ENCODE results near the gene TMEM141. TPM values are rescaled to one million over a fixed set of nuclear protein-coding genes. Genes with fewer than 3 reads are reported as not detected.
"Not testable (repeated sequence)": the region's sequence is repeated elsewhere in the genome, so short reads cannot be mapped to it uniquely, and the experiment has no call there.

The TMEM141 gene
- total RNA-seq, 1 donor = 39.7 TPM

- H3K4me3 ChIP-seq (ENCODE audit: low read depth, low read length) = no peak overlapping the region
- no peak for DNase-seq (ENCODE audit: low read depth)
- peak; percentile 41 for TF ChIP-seq CTCF (IDR thresholded peaks at IDR 0.05; ENCODE audit: insufficient read depth, low read depth, low read length)
Observed at GRCh38 chr9:136784249-136784996, 6.7 kb upstream of the TMEM141 start.

GRCh38 chr9:136784997-136785361 lies 6.2 kb upstream of the TMEM141 start:
- no peak overlapping the region for H3K4me3 ChIP-seq (ENCODE audit: low read depth, low read length)
- no peak for TF ChIP-seq CTCF (IDR thresholded peaks at IDR 0.05; ENCODE audit: insufficient read depth, low read depth, low read length)
- DNase-seq (ENCODE audit: low read depth) = no peak

GRCh38 chr9:136785565-136786355 lies 5.4 kb upstream of the TMEM141 start:
- not testable (repeated sequence) for DNase-seq (ENCODE audit: low read depth); H3K4me3 ChIP-seq (ENCODE audit: low read depth, low read length)

- H3K4me3 ChIP-seq (ENCODE audit: low read depth, low read length) = no peak overlapping the region
- DNase-seq (ENCODE audit: low read depth) = no peak
- TF ChIP-seq CTCF (IDR thresholded peaks at IDR 0.05; ENCODE audit: insufficient read depth, low read depth, low read length) = no peak
Observed at GRCh38 chr9:136786451-136786850, 4.7 kb upstream of the TMEM141 start.

GRCh38 chr9:136786983-136787382 lies 4.2 kb upstream of the TMEM141 start:
- H3K4me3 ChIP-seq (ENCODE audit: low read depth, low read length) = not testable (repeated sequence)

GRCh38 chr9:136787690-136788400 lies 3.3 kb upstream of the TMEM141 start:
- H3K4me3 ChIP-seq (ENCODE audit: low read depth, low read length) = no peak overlapping the region
- peak; percentile 71 for DNase-seq (ENCODE audit: low read depth)
- peak; percentile 73 for TF ChIP-seq CTCF (IDR thresholded peaks at IDR 0.05; ENCODE audit: insufficient read depth, low read depth, low read length)

More at GRCh38 chr9:136786983-136787382, 4.2 kb upstream of the TMEM141 start:
- not testable (repeated sequence) for DNase-seq (ENCODE audit: low read depth)

- H3K4me3 ChIP-seq (ENCODE audit: low read depth, low read length) = not testable (repeated sequence)
- peak; percentile 91 for DNase-seq (ENCODE audit: low read depth)
Observed at GRCh38 chr9:136788644-136789522, 2.3 kb upstream of the TMEM141 start.
